HAP-1 (cell line): Measurements from ENCODE around the gene FAM131B.
"Not testable (repeated sequence)": the region's sequence is repeated elsewhere in the genome, so short reads cannot be mapped to it uniquely, and the experiment has no call there.

Experiments used
- DNase-seq, 2 experiments: peaks; one replicate each; pipeline ENCODE4 v3.0.0-alpha.2; 2016 to 2020; ENCODE audit warnings: low spot score in 2 of 2
- H3K27me3 ChIP-seq: fragments of 250-450 bp; sonication (Bioruptor Pico); 2 replicates; pipeline ENCODE4 v1.5.1; 2020; ENCODE audit warnings: low read depth, mild to moderate bottlenecking, moderate library complexity
- H3K36me3 ChIP-seq: fragments of 250-450 bp; sonication (Bioruptor Pico); replicated peaks from 2 replicates; pipeline ENCODE4 v1.5.1; 2020; ENCODE audit warnings: mild to moderate bottlenecking
- H3K4me1 ChIP-seq: fragments of 250-450 bp; sonication (Bioruptor Pico); 2 replicates; pipeline ENCODE4 v1.5.1; 2020; ENCODE audit warnings: mild to moderate bottlenecking
- H3K4me3 ChIP-seq: fragments of 250-450 bp; sonication (Bioruptor Pico); 2 replicates; pipeline ENCODE4 v1.5.1; 2020; ENCODE audit warnings: mild to moderate bottlenecking, moderate library complexity
- H3K9me3 ChIP-seq: fragments of 250-450 bp; sonication (Bioruptor Pico); 2 replicates; pipeline ENCODE4 v1.5.1; 2020; ENCODE audit warnings: mild to moderate bottlenecking, moderate library complexity
- in situ Hi-C: fragments of 300-500 bp; cut with MboI; formaldehyde crosslinking; loops from 3 replicates; pipeline ENCODE4 v1.14.3; 2020; ENCODE audit warnings: low sequenced_read_pairs, inconsistent platforms, mixed read lengths

The FAM131B gene

GRCh38 chr7:143399151-143399550 lies 36.6 kb upstream of the FAM131B start:
- Histone ChIP-seq H3K36me3 (no peaks in the 10 kb centered on the region), H3K27me3 (0 out of 2 replicates have a peak, but pooled peaks cover 2% of the 10 kb centered on the region), H3K4me1 (no peaks in the 10 kb centered on the region), H3K4me3 (no peak overlapping the region), H3K9me3 (no peaks in the 10 kb centered on the region)
- no peak for DNase-seq
- in situ Hi-C loops = no loop called here

- H3K36me3 ChIP-seq = no peaks in the 10 kb centered on the region
- H3K9me3 ChIP-seq = no peaks in the 10 kb centered on the region
- DNase-seq = no peak
- 0 out of 2 replicates have a peak, but pooled peaks cover 2% of the 10 kb centered on the region for H3K27me3 ChIP-seq
- in situ Hi-C loops = no loop called here
- no peak overlapping the region for H3K4me3 ChIP-seq
- no peaks in the 10 kb centered on the region for H3K4me1 ChIP-seq
Measured at GRCh38 chr7:143398616-143399015, 36.1 kb upstream of the FAM131B start.

- DNase-seq = no peak
- Histone ChIP-seq H3K27me3 (0 out of 2 replicates have a peak, but pooled peaks cover 2% of the 10 kb centered on the region), H3K36me3 (no peaks in the 10 kb centered on the region), H3K9me3 (no peaks in the 10 kb centered on the region), H3K4me1 (no peaks in the 10 kb centered on the region), H3K4me3 (no peak overlapping the region)
- in situ Hi-C loops = no loop called here
Measured at GRCh38 chr7:143397710-143398530, 35.4 kb upstream of the FAM131B start.

- peaks cover 1% of the 10 kb centered on the region for H3K36me3 ChIP-seq
Measured at GRCh38 chr7:143396625-143397556, 34.4 kb upstream of the FAM131B start.

GRCh38 chr7:143396182-143396581 lies 33.7 kb upstream of the FAM131B start:
- Histone ChIP-seq H3K4me1 (no peaks in the 10 kb centered on the region), H3K36me3 (peaks cover 8% of the 10 kb centered on the region), H3K9me3 (no peaks in the 10 kb centered on the region), H3K27me3 (0 out of 2 replicates have a peak, but pooled peaks cover 2% of the 10 kb centered on the region), H3K4me3 (no peak overlapping the region)
- in situ Hi-C loops = no loop called here
- no peak for DNase-seq

More at GRCh38 chr7:143396625-143397556, 34.4 kb upstream of the FAM131B start:
- Histone ChIP-seq H3K4me3 (no peak overlapping the region), H3K9me3 (no peaks in the 10 kb centered on the region), H3K4me1 (no peaks in the 10 kb centered on the region), H3K27me3 (0 out of 2 replicates have a peak, but pooled peaks cover 2% of the 10 kb centered on the region)
- DNase-seq = no peak
- in situ Hi-C loops = no loop called here

- 0 out of 2 replicates have a peak, but pooled peaks cover 2% of the 10 kb centered on the region for H3K27me3 ChIP-seq
- in situ Hi-C loops = no loop called here
- no peak overlapping the region for H3K4me3 ChIP-seq
- H3K4me1 ChIP-seq = no peaks in the 10 kb centered on the region
- DNase-seq = no peak
- peaks cover 12% of the 10 kb centered on the region for H3K36me3 ChIP-seq
- H3K9me3 ChIP-seq = no peaks in the 10 kb centered on the region
Measured at GRCh38 chr7:143395187-143396149, 33.0 kb upstream of the FAM131B start.

GRCh38 chr7:143394777-143395176 lies 32.3 kb upstream of the FAM131B start:
- no peak for DNase-seq
- H3K4me3 ChIP-seq = no peak overlapping the region
- peaks cover 19% of the 10 kb centered on the region for H3K36me3 ChIP-seq
- in situ Hi-C loops = no loop called here
- H3K9me3 ChIP-seq = no peaks in the 10 kb centered on the region
- H3K4me1 ChIP-seq = no peaks in the 10 kb centered on the region
- H3K27me3 ChIP-seq = no peaks in the 10 kb centered on the region

- Histone ChIP-seq H3K4me3 (no peak overlapping the region), H3K36me3 (peaks cover 26% of the 10 kb centered on the region), H3K27me3 (no peaks in the 10 kb centered on the region), H3K9me3 (no peaks in the 10 kb centered on the region), H3K4me1 (no peaks in the 10 kb centered on the region)
- in situ Hi-C loops = no loop called here
- DNase-seq = no peak
Measured at GRCh38 chr7:143394068-143394467, 31.6 kb upstream of the FAM131B start.

- Histone ChIP-seq H3K4me1 (no peaks in the 10 kb centered on the region), H3K36me3 (peaks cover 32% of the 10 kb centered on the region), H3K4me3 (no peak overlapping the region), H3K27me3 (no peaks in the 10 kb centered on the region), H3K9me3 (no peaks in the 10 kb centered on the region)
- in situ Hi-C loops = no loop called here
- DNase-seq = no peak
Measured at GRCh38 chr7:143393267-143394041, 30.9 kb upstream of the FAM131B start.

GRCh38 chr7:143392875-143393266 lies 30.4 kb upstream of the FAM131B start:
- no peaks in the 10 kb centered on the region for H3K4me1 ChIP-seq
- DNase-seq = no peak
- H3K27me3 ChIP-seq = no peaks in the 10 kb centered on the region
- H3K9me3 ChIP-seq = no peaks in the 10 kb centered on the region
- H3K36me3 ChIP-seq = peaks cover 35% of the 10 kb centered on the region
- H3K4me3 ChIP-seq = no peak overlapping the region
- in situ Hi-C loops = no loop called here

- H3K9me3 ChIP-seq, H3K27me3 ChIP-seq, H3K4me1 ChIP-seq, DNase-seq, H3K4me3 ChIP-seq, in situ Hi-C loops: not testable (repeated sequence)
- H3K36me3 ChIP-seq = peaks cover 39% of the 10 kb centered on the region
Measured at GRCh38 chr7:143392427-143392826, 29.9 kb upstream of the FAM131B start.

- Histone ChIP-seq H3K27me3 (no peaks in the 10 kb centered on the region), H3K4me3 (no peak overlapping the region), H3K9me3 (no peaks in the 10 kb centered on the region), H3K36me3 (peaks cover 41% of the 10 kb centered on the region), H3K4me1 (no peaks in the 10 kb centered on the region)
- no peak for DNase-seq
- in situ Hi-C loops = no loop called here
Measured at GRCh38 chr7:143391462-143392404, 29.2 kb upstream of the FAM131B start.
